HT-29 (cell line): ENCODE measurements around the gene MAGIX. TPM values are rescaled to one million over a fixed set of nuclear protein-coding genes. Genes with fewer than 3 reads are reported as not detected.
A peak's percentile ranks its signal among the peaks of the same experiment; 100 is the strongest.
"Not testable (repeated sequence)": the region's sequence is repeated elsewhere in the genome, so short reads cannot be mapped to it uniquely, and the experiment has no call there.

Experiments
- DNase-seq: peaks from one replicate; pipeline ENCODE4 v3.0.0-alpha.2; 2015; ENCODE audit warnings: low spot score
- total RNA-seq: library from RNA; depleted of rRNA; stranded (reverse); fragments of >200 nt; shearing (Covaris generic); gene quantifications from 2 replicates; pipeline ENCODE4 v1.2.3, GENCODE V29; 2014

The MAGIX gene
- total RNA-seq, 1 experiment from 2014 or later, result 12.6 TPM

GRCh38 chrX:49160908-49161307, 1.6 kb upstream of the MAGIX start:
- no peak for DNase-seq

- no peak for DNase-seq
Measured at GRCh38 chrX:49161632-49162031, 926 bp upstream of the MAGIX start.

GRCh38 chrX:49163555-49164419, 1.2 kb downstream of the MAGIX start:
- peak; percentile 86 for DNase-seq

- no peak for DNase-seq
Measured at GRCh38 chrX:49164589-49165360, 2.2 kb downstream of the MAGIX start.

- peak; percentile 97 for DNase-seq
Measured at GRCh38 chrX:49165901-49166881, 3.6 kb downstream of the MAGIX start.

- peak; percentile 71 for DNase-seq
Measured at GRCh38 chrX:49166914-49167739, 4.6 kb downstream of the MAGIX start.

- DNase-seq, result no peak
Measured at GRCh38 chrX:49167740-49168108, 5.2 kb downstream of the MAGIX start.

- DNase-seq, result no peak
Measured at GRCh38 chrX:49171752-49172279, 9.3 kb downstream of the MAGIX start, which contains the start of gene PLP2. TSS of gene PLP2 (plus strand) at chrX:49171898. CDS start at chrX:49172001, 103 bp downstream.

- peak; percentile 49 for DNase-seq
Measured at GRCh38 chrX:49172280-49172780, 9.8 kb downstream of the MAGIX start.

GRCh38 chrX:49173544-49173943, 11.0 kb downstream of the MAGIX start:
- not testable (repeated sequence) for DNase-seq

GRCh38 chrX:49174723-49175122, 12.2 kb downstream of the MAGIX start:
- no peak for DNase-seq

- DNase-seq, result no peak
Measured at GRCh38 chrX:49175435-49176274, 13.1 kb downstream of the MAGIX start.

- no peak for DNase-seq
Measured at GRCh38 chrX:49176421-49177326, 14.1 kb downstream of the MAGIX start.

- DNase-seq, result no peak
Measured at GRCh38 chrX:49177338-49177833, 14.8 kb downstream of the MAGIX start.

- no peak for DNase-seq
Measured at GRCh38 chrX:49177873-49178480, 15.4 kb downstream of the MAGIX start.

- no peak for DNase-seq
Measured at GRCh38 chrX:49178537-49178936, 16.0 kb downstream of the MAGIX start.

- no peak for DNase-seq
Measured at GRCh38 chrX:49179358-49179757, 16.8 kb downstream of the MAGIX start.
